CD4-positive, alpha-beta T cell treated with Interleukin-15 for 1 hour (primary cell): ENCODE data around the gene DDX56.
A peak's percentile ranks its signal among the peaks of the same experiment; 100 is the strongest.
"Not testable (repeated sequence)": the region's sequence is repeated elsewhere in the genome, so short reads cannot be mapped to it uniquely, and the experiment has no call there.

ENCODE experiments used
- DNase-seq: peaks from one replicate; pipeline ENCODE4 v3.0.0-alpha.2; 2020

DDX56 gene

GRCh38 chr7:44573464-44574286, at the start of gene DDX56:
DDX56 (minus strand) TSS chr7:44573908; CDS start chr7:44573895, 13 bp downstream.
- DNase-seq = peak; percentile 94

- no peak for DNase-seq
These were observed 48.8 kb upstream of the DDX56 start for GRCh38 chr7:44622342-44623151.

- no peak for DNase-seq
These were observed 48.0 kb upstream of the DDX56 start for GRCh38 chr7:44621750-44622103.

- peak; percentile 64 for DNase-seq
These were observed 47.5 kb upstream of the DDX56 start for GRCh38 chr7:44621034-44621749.

- DNase-seq = no peak
These were observed 45.0 kb upstream of the DDX56 start for GRCh38 chr7:44618753-44619152.

GRCh38 chr7:44618045-44618444, 44.3 kb upstream of the DDX56 start:
- DNase-seq = no peak

- no peak for DNase-seq
These were observed 43.6 kb upstream of the DDX56 start for GRCh38 chr7:44617225-44617890.

GRCh38 chr7:44616545-44616944, 42.8 kb upstream of the DDX56 start:
- DNase-seq = no peak

GRCh38 chr7:44615793-44616192, 42.1 kb upstream of the DDX56 start:
- no peak for DNase-seq

- DNase-seq = peak; percentile 77
These were observed 41.5 kb upstream of the DDX56 start for GRCh38 chr7:44615149-44615611.

GRCh38 chr7:44609829-44610228, 36.1 kb upstream of the DDX56 start:
- no peak for DNase-seq

GRCh38 chr7:44608916-44609648, 35.4 kb upstream of the DDX56 start:
- peak; percentile 53 for DNase-seq

GRCh38 chr7:44607141-44608068, 33.7 kb upstream of the DDX56 start:
- DNase-seq = no peak

- peak; percentile 98 for DNase-seq
These were observed 32.8 kb upstream of the DDX56 start, which contains the start of gene OGDH for GRCh38 chr7:44606341-44607140. OGDH (plus strand) TSS chr7:44606627; CDS start chr7:44624344, 17,717 bp downstream.

- DNase-seq = no peak
These were observed 31.2 kb upstream of the DDX56 start for GRCh38 chr7:44604941-44605340.

- no peak for DNase-seq
These were observed 29.5 kb upstream of the DDX56 start for GRCh38 chr7:44603193-44603592.

GRCh38 chr7:44602576-44602910, 28.8 kb upstream of the DDX56 start:
- no peak for DNase-seq

- no peak for DNase-seq
These were observed 25.5 kb upstream of the DDX56 start for GRCh38 chr7:44599222-44599621.

GRCh38 chr7:44597181-44597580, 23.5 kb upstream of the DDX56 start:
- not testable (repeated sequence) for DNase-seq
